ENCODE data around the gene CGREF1.

The CGREF1 gene

DNA sequence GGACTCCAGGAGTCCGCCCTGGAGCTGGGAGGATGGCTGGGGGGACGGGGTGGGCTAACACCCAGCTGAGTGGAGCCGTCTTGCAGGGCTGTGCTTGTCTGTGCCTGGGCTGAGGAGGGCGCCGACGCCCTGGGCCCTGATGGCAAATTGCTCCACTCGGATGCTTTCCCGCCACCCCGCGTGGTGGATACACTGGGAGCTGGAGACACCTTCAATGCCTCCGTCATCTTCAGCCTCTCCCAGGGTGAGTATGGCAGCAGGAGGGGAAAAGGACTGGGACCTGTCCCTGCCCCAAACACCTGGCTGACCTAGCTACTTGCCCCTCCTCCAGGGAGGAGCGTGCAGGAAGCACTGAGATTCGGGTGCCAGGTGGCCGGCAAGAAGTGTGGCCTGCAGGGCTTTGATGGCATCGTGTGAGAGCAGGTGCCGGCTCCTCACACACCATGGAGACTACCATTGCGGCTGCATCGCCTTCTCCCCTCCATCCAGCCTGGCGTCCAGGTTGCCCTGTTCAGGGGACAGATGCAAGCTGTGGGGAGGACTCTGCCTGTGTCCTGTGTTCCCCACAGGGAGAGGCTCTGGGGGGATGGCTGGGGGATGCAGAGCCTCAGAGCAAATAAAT, 19.5 kb downstream of the CGREF1 start:
- no peaks in the 10 kb centered on the region for H3K27me3 ChIP-seq
- no peak overlapping the region for H3K4me3 ChIP-seq (ENCODE audit: low read depth in 1 of 2, low read length in 1 of 2)

GRCh38 chr2:27097341-27097740, 21.6 kb downstream of the CGREF1 start:
- Histone ChIP-seq H3K27me3 (no peaks in the 10 kb centered on the region), H3K9me3 (no peaks in the 10 kb centered on the region), H3K36me3 (no peaks in the 10 kb centered on the region), H3K4me1 (ENCODE audit: control insufficient read depth in 1 of 2, insufficient read depth in 1 of 2, low read depth in 1 of 2, low read length in 1 of 2) (peaks cover 11 to 12% of the 10 kb centered on the region in 2 experiments), H3K4me3 (ENCODE audit: low read depth in 1 of 2, low read length in 1 of 2) (no peak overlapping the region), H3K27ac (no peak overlapping the region)
- no peak for TF ChIP-seq CTCF (IDR thresholded peaks at IDR 0.05)

More for the DNA sequence above, 19.5 kb downstream of the CGREF1 start:
- TF ChIP-seq CTCF (IDR thresholded peaks at IDR 0.05), result no peak
- Histone ChIP-seq H3K27ac (no peak overlapping the region), H3K9me3 (no peaks in the 10 kb centered on the region), H3K4me1 (ENCODE audit: control insufficient read depth in 1 of 2, insufficient read depth in 1 of 2, low read depth in 1 of 2, low read length in 1 of 2) (peaks cover 11 to 12% of the 10 kb centered on the region in 2 experiments), H3K36me3 (no peaks in the 10 kb centered on the region)

- Histone ChIP-seq H3K27ac (peak overlapping the region; percentile 17), H3K4me1 (ENCODE audit: control insufficient read depth in 1 of 2, insufficient read depth in 1 of 2, low read depth in 1 of 2, low read length in 1 of 2) (peaks cover 11 to 12% of the 10 kb centered on the region in 2 experiments), H3K36me3 (no peaks in the 10 kb centered on the region), H3K27me3 (no peaks in the 10 kb centered on the region), H3K4me3 (ENCODE audit: low read depth in 1 of 2, low read length in 1 of 2) (no peak overlapping the region), H3K9me3 (no peaks in the 10 kb centered on the region)
- TF ChIP-seq CTCF (IDR thresholded peaks at IDR 0.05), result no peak
These were observed 22.1 kb downstream of the CGREF1 start for GRCh38 chr2:27096748-27097297.

DNA sequence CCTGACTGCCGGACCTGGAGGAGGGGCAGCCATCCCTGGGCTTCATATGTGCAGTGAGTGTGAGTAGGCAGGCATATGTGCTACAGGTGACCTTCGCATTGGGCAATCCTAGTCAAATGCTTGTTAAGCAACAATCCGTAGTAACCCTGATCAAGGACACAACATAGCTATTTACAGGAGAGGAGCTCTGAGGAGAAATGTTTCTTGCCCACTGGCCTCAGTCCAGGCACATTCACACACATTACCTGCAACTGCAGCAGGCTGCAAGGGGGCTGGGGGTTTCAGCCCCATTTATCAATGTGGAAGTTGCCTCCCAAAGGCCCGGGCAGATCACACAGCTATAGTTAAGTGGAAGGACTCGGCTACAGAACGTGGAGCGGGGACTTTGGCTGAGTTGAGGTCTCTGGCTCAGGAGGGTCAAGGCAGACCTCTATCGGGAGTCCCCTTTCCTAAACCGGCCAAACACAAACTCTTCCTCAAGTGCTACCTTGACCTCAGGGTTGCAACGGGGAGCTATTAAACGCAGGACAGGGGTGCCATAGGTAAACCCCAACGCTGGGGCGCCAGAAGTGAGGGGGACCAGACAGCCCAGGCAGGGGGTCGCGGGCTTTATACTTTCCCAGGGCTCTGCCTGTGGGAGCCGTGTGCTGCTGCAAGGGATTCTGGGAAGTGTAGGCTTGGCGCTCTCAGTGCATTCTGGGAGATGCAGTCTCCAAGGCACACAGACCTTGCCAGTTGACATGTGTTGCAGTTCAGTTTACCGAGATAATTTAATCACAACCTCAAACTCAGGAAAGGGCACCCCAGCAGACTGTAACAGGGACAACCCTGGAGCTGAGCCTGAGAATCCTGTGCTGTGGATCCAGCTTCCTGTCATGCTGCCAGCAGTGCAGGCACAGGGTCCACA, 22.9 kb downstream of the CGREF1 start:
- Histone ChIP-seq H3K9me3 (no peaks in the 10 kb centered on the region), H3K27me3 (no peaks in the 10 kb centered on the region), H3K4me1 (ENCODE audit: control insufficient read depth in 1 of 2, insufficient read depth in 1 of 2, low read depth in 1 of 2, low read length in 1 of 2) (peaks cover 11 to 12% of the 10 kb centered on the region in 2 experiments), H3K27ac (no peak overlapping the region), H3K4me3 (ENCODE audit: low read depth in 1 of 2, low read length in 1 of 2) (peak overlapping the region; percentile 45 to 47), H3K36me3 (no peaks in the 10 kb centered on the region)
- TF ChIP-seq CTCF (IDR thresholded peaks at IDR 0.05), result no peak

- Histone ChIP-seq H3K27ac (no peak overlapping the region), H3K4me1 (ENCODE audit: control insufficient read depth in 1 of 2, insufficient read depth in 1 of 2, low read depth in 1 of 2, low read length in 1 of 2) (peaks cover 11 to 12% of the 10 kb centered on the region in 2 experiments), H3K9me3 (no peaks in the 10 kb centered on the region), H3K4me3 (ENCODE audit: low read depth in 1 of 2, low read length in 1 of 2) (no peak overlapping the region), H3K36me3 (no peaks in the 10 kb centered on the region), H3K27me3 (no peaks in the 10 kb centered on the region)
- TF ChIP-seq CTCF (IDR thresholded peaks at IDR 0.05), result no peak
These were observed 23.5 kb downstream of the CGREF1 start for GRCh38 chr2:27095427-27095744.

Data from neutrophil (primary cell).